HPDE6-E6E7 (cell line): ENCODE results near the gene MOCOS.

Experiments used
- DNase-seq: peaks from one replicate; pipeline ENCODE4 v3.0.0; 2011; ENCODE audit warnings: missing footprints; ENCODE audit errors: extremely low spot score

The MOCOS gene

DNA sequence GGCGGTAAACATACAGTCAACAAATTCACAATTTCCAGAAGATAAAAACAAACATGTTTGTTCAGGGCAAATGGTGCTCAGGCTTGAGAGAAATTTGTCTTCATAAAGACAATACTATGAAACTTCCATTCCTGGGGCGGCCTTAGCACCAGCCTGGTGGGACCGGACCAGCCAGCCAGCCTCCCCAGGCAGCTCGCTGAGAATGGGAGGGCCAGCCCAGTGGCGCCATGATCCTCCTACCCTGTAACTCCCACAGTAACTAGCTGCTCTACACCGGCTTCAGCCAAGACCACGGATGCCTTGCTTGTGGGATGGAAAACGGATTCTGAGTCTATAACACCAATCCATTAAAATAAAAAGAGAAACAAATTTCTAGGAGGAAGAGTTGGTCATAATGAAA, 86.0 kb downstream of the MOCOS start:
- DNase-seq, result no peak

DNA sequence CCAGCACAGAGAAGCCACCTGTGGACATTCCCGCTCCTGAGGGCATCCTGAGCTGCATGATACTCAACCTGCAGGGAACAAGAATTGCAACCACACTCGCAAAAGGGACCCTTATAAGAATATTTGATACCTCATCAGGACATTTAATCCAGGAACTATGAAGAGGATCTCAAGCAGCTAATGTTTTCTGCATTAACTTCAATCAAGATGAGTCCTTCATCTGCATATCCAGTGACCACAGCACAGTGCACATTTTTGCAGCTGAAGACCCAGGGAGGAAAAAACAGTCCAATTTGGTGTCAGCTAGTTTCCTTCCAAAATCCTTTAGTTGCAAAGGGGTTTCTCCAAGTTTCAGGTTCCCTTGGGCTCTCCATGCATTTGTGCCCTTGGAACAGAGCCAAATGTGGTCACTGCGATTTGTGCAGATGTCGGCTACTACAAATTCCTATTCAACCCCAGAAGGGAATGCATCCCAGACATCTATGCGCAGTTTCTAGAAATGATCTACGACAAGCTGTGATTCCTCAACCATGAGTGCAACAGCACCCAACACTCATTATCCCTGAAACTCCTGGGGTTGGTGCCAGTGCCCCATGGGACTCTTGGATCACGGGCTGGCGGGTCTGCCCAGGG, 86.9 kb downstream of the MOCOS start:
- DNase-seq, result no peak

DNA sequence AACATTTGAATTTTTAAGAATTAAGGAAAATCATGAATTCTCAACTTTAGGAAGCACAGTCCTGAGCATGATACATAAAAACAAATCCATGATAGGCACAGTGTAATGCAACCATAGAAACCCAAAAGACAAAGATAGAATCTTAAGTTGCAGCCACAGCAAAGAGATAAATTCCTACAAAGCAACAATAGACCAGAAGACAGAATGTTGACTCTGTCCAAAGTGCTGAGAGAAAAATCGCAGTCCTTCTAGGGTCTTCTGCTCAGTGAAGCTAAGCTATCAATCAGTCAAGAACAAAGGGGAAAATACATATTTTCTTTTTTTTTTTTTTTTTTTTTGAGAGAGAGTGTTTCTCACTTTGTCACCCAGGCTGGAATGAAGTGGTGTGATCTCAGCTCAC, 88.3 kb downstream of the MOCOS start:
- no peak for DNase-seq

DNA sequence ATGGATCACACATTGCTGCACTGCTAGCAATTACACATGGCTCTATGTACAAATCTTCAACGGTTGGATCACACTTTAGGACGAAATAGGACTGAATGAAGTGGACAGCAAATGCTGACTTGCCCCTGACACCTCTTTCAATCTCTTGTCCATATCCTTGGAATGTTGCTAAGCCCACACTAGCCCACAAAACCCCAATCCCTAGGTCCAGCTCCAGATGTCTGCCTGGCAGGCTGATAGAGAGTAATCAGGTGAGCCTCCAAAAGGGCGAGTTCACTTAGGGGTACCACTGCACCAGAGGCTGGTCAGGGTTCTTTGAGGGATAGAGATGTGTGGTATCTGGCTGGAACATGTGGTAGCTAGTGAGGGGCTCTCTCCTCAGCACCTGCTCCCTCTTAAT, 91.7 kb downstream of the MOCOS start:
- DNase-seq, result no peak

- DNase-seq, result no peak
Measured at GRCh38 chr18:36281936-36282335, 94.6 kb downstream of the MOCOS start.

- DNase-seq, result no peak
Measured at GRCh38 chr18:36283448-36283847, 96.2 kb downstream of the MOCOS start.

GRCh38 chr18:36284268-36284667, 97.0 kb downstream of the MOCOS start:
- DNase-seq, result no peak

DNA sequence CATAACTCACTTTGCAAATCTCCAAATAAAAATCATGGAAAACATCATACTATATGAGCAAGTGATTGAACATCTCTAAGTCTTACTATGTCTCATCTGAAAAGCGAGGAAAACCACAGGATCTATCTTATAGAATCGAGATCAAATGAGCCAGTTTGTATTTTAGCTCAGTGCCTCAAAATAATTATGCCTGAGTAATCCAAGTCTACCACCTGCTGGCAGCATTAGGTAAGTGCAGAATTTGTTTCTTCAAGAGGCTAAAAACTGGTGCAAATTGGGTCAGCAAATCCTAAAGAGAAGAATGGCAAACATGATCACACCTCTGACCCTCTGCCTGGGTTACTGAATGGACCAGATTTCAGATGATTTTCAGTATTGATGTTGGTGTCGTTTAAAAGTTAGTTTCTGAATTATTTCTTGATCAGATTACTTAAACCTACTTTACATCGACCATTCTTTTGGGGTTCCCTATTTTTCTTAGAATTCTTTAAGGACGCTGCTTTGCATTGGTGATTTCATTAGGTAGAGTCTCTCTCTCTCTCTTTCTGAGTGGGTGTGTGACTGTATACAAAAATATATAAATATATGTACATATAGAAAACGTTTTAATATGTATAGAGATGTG, 97.5 kb downstream of the MOCOS start:
- no peak for DNase-seq

- no peak for DNase-seq
Measured at GRCh38 chr18:36287653-36288052, 100.4 kb downstream of the MOCOS start.

DNA sequence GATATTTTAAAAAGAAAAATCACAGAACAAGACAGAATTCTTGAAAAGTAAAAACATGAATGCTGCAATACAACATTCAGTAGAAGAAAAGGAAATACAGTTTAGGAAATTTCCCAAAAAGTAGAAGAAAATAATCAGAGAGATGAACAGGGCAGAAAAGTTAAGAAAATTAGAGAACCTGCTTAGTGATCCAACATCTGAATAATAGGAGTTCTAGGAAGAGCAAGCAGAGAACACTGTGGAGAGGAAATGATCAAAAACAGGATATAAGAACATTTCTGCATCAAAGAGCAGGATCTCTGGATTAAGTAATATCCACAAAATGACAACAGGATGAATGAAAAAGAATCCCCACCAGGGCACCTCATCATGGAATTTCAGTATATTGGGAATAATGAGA, 101.4 kb downstream of the MOCOS start:
- DNase-seq, result no peak

- DNase-seq, result no peak
Measured at GRCh38 chr18:36294031-36294430, 106.7 kb downstream of the MOCOS start.

DNA sequence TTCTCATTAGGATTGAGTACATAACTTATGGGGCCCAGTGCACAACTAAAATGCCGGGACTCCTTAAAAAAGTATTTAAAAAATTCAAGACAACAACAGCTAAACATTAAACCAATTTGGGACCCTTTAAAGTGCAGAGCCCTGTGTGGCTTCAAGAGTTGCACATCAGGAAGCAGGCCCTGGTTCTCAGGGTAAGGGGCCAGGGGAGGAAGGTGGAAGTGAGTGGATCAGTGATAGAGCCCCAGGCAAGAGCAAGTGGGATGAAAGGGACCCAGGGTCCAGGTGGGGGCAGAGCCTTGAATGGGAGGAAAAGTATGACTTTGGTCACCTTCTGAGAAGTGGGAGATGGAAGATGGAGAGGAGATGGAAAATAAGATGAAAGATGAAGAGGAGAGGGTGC, 107.9 kb downstream of the MOCOS start:
- no peak for DNase-seq

GRCh38 chr18:36295880-36296301, 108.6 kb downstream of the MOCOS start:
- DNase-seq, result no peak

GRCh38 chr18:36296650-36297416, 109.5 kb downstream of the MOCOS start:
- peak; percentile 48 for DNase-seq

DNA sequence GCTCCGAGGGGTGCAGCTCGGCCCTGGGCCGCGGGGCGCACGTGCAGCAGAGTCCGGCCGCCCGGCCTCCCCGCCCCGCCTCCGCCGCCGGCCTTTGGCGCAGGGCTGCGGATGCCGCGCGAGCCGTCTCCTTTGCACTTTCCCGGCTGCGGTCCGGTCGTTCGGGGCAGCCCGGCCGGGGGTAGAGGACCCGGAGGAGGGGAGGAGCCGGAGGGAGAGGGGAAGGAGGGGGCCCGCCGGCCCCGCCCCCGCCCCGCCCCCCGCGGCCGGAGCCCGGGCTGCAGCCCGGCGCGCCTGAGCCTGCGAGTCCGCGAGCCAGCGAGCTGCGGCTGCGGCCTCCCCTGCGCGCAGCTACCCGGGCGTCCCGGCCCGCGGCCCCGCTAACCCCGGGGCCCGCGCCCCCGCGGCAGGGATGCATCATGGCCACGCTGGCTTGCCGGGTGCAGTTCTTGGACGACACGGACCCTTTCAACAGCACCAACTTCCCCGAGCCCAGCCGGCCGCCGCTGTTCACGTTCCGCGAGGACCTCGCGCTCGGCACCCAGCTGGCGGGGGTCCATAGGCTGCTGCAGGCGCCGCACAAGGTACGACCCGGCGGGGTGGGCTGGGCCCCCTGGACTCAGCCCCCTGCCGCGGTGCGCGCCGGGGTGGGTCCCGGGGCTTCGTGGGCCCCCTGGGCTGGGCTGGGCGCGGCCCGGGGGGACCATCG, 110.3 kb downstream of the MOCOS start, which contains the start of gene FHOD3:
Gene FHOD3 (plus strand): TSS at position 297 of the 709 bp plus-strand sequence. CDS start 123 bp downstream, at position 420.
- DNase-seq, result peak; percentile 58

- no peak for DNase-seq
Measured at GRCh38 chr18:36298126-36298741, 110.9 kb downstream of the MOCOS start.

DNA sequence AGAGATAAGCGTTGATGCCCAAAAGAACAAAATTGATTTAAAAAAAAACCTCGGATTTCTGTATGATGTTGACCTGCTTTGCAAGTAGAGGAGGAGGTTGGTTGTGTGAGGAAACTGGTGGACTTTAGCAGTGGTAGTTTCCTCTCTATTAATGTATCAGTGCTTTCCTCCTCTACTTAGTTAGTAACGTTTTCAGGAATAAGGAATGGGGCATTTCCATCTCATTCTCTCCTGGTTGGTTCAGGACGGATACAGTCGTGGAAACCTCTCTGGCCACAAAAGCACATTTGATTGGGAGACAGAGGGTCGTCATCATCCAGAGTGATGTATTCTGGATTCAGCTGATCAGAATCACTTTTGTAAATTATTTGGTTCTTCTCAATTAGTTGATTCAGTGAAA, 111.7 kb downstream of the MOCOS start:
- no peak for DNase-seq

DNA sequence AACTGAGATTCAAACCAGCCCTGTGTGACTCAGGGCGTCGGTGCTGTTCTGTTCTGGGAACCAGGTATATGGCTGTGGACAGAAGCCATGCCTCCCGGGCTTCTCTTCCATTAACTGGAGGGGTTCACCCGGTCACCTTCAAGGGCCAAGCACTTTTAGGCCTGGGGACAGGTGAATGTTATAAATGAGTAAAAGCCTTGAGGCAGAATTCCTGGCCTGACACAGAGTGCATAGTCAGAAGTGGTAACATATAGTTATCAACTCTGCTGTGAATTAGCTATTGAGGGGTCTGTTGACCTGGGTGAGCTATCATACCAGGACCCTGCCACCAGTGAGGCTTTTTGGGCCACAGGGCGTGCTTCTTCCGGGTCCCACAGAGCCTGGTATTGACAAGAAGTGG, 112.9 kb downstream of the MOCOS start:
- DNase-seq, result no peak

DNA sequence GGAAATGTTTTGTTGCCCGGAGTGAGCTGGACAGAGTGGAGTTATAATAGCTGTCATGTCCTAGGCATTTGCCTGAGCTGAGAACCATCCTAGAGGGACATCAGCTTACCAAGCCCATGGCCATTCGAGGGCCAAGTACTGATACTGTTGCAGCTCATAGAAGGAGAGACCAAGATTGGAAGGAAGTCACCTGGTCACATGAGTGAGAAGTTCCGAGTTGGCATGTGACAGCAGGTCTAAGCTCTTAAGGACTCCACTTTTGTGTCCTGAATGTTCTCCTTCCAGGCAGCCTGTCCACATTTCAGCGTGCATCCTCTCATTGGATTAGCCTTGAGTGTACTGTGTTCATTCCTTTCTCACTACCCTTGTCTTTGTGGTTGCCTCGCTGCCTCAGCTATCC, 114.6 kb downstream of the MOCOS start:
- no peak for DNase-seq

DNA sequence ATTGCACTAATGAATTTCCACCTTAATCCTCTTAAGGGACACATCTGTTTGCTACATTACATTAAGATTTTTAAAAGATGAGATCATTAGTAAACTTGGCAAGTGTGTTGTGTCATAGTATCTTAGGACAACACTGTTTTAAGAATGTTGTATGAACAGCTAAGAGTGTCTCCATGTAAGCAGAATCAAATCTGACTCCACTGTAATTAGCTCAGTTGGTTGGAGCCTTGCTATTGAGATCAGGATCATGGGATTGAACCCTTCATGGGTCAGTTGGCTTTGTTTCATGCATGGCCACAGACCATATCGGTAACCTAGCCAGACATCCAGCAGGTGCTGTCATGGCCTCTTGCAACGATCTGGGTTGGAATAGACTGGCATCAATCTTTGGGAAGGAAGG, 115.4 kb downstream of the MOCOS start:
- no peak for DNase-seq

GRCh38 chr18:36303211-36303844, 116.0 kb downstream of the MOCOS start:
- no peak for DNase-seq
